Umbilical cord (tissue), 2 donors: Measurements from ENCODE around the gene CCNG1. TPM values are rescaled to one million over a fixed set of nuclear protein-coding genes. Genes with fewer than 3 reads are reported as not detected.

ENCODE experiments used
- DNase-seq: peaks from one replicate; pipeline ENCODE4 v3.0.0-alpha.2; 2015; ENCODE audit warnings: low spot score
- total RNA-seq: library from RNA; depleted of rRNA; stranded (reverse); fragments of >200 nt; gene quantifications from one replicate; pipeline ENCODE4 v1.2.3, GENCODE V29; 2014; ENCODE audit warnings: low replicate concordance; ENCODE audit not compliant: insufficient read depth

CCNG1 gene
- total RNA-seq, 1 donor from 2014 or later, result 194 TPM

DNA sequence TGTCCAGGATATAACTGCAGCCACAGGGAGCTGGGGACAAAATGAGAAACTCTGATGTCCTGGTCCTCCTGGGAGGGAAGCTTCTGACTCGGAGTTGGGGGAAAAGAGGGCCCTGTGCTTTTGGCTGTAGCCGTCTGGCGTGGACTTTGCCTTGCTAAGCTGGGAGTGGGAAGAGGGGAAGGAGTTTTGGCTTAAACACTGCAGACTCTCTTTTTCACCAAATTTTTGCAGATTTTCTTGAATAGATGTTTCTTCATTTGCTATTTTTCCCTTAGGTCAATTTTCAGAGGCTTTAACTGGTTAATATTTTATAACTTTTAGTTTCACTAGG is 52.3 kb downstream of the CCNG1 start:
- no peak for DNase-seq

Other genes starting within 250 kb of the CCNG1 start
- gene NUDCD2, start 22.5 kb downstream of the CCNG1 start, total RNA-seq, result 16.4 TPM
- gene HMMR, start 23.0 kb downstream of the CCNG1 start, total RNA-seq, result 5.3 TPM
- 84.7 TPM for gene MAT2B, start 68.0 kb downstream of the CCNG1 start, total RNA-seq